WTC11 (cell line): ENCODE data around the gene FRMD5. TPM values are rescaled to one million over a fixed set of nuclear protein-coding genes. Genes with fewer than 3 reads are reported as not detected.

Experiments used
- ATAC-seq: fragments of 200-7000 bp; cut with Tn5 transposase; 2 replicates; pipeline ENCODE4 v1.10.0; 2021; ENCODE audit warnings: mild to moderate bottlenecking, moderate library complexity
- CTCF ChIA-PET: fragments of 300-600 bp; sonication (Branson Sonifier 250); formaldehyde crosslinking; loops from one replicate; lab custom pipeline; 2021; ENCODE audit warnings: antibody characterized with exemption; lab: Charles Lee
- POLR2A ChIA-PET: fragments of 350-600 bp; sonication (Branson Sonifier 250); formaldehyde crosslinking; loops from one replicate; lab custom pipeline; 2021; ENCODE audit warnings: antibody characterized with exemption; lab: Charles Lee
- DNase-seq: peaks from one replicate; pipeline ENCODE4 v3.0.0; 2021; ENCODE audit warnings: low spot score
- H3K27ac Mint-ChIP-seq: 2 replicates; pipeline ENCODE4 v1.8.0; 2021; ENCODE audit warnings: mixed read lengths
- H3K27me3 Mint-ChIP-seq: 2 replicates; pipeline ENCODE4 v1.8.0; 2021; ENCODE audit warnings: low read depth, mild to moderate bottlenecking, moderate library complexity, mixed read lengths
- H3K36me3 Mint-ChIP-seq: 2 replicates; pipeline ENCODE4 v1.8.0; 2021; ENCODE audit warnings: mixed read lengths
- H3K4me1 Mint-ChIP-seq: 2 replicates; pipeline ENCODE4 v1.8.0; 2022; ENCODE audit warnings: mixed read lengths
- H3K4me3 Mint-ChIP-seq: 2 replicates; pipeline ENCODE4 v1.8.0; 2021; ENCODE audit warnings: mild to moderate bottlenecking, moderate library complexity, mixed read lengths
- H3K9me3 Mint-ChIP-seq: 2 replicates; pipeline ENCODE4 v1.8.0; 2021; ENCODE audit warnings: mixed read lengths
- CREB1 ChIP-seq: sonication (generic); formaldehyde crosslinking; IDR thresholded peaks from 2 replicates; pipeline ENCODE4 v1.8.0; 2023; ENCODE audit warnings: mild to moderate bottlenecking, missing genetic modification reagents
- FOXK1 ChIP-seq: sonication (generic); formaldehyde crosslinking; IDR thresholded peaks from 2 replicates; pipeline ENCODE4 v1.8.0; 2022; ENCODE audit warnings: mild to moderate bottlenecking, moderate library complexity, missing genetic modification reagents
- GTF2I ChIP-seq: fragments of 250-450 bp; sonication (Bioruptor Pico); conservative IDR thresholded peaks from 2 replicates; pipeline ENCODE4 v1.4.0; 2021; ENCODE audit warnings: mild to moderate bottlenecking
- MYBL2 ChIP-seq: sonication (generic); formaldehyde crosslinking; IDR thresholded peaks from 2 replicates; pipeline ENCODE4 v1.8.1; 2023; ENCODE audit warnings: mild to moderate bottlenecking, moderate library complexity, missing genetic modification reagents
- PRRX2 ChIP-seq: fragments of 250-450 bp; sonication (Bioruptor Pico); IDR thresholded peaks from 2 replicates; pipeline ENCODE4 v1.8.0; 2021; ENCODE audit warnings: mild to moderate bottlenecking
- RORB ChIP-seq: fragments of 250-450 bp; sonication (Bioruptor Pico); IDR thresholded peaks from 2 replicates; pipeline ENCODE4 v1.9.0; 2021; ENCODE audit warnings: mild to moderate bottlenecking
- SMAD4 ChIP-seq: sonication (generic); formaldehyde crosslinking; IDR thresholded peaks from 2 replicates; pipeline ENCODE4 v1.8.0; 2022; ENCODE audit warnings: mild to moderate bottlenecking, missing genetic modification reagents
- TP53 ChIP-seq: sonication (generic); formaldehyde crosslinking; IDR thresholded peaks from 2 replicates; pipeline ENCODE4 v1.8.1; 2023; ENCODE audit warnings: mild to moderate bottlenecking, missing genetic modification reagents
- total RNA-seq: library from RNA; stranded (reverse); gene quantifications from 3 replicates; pipeline ENCODE4 v1.2.3, GENCODE V29; 2021
- TF ChIP-seq, protein P1 (sequence below): sonication (generic); formaldehyde crosslinking; IDR thresholded peaks from 2 replicates; pipeline ENCODE4 v1.8.1; 2022; ENCODE audit warnings: missing genetic modification reagents, borderline replicate concordance
- TF ChIP-seq, protein P2 (sequence below): sonication (generic); formaldehyde crosslinking; IDR thresholded peaks from 2 replicates; pipeline ENCODE4 v1.8.0; 2022; ENCODE audit warnings: mild to moderate bottlenecking, missing genetic modification reagents
- TF ChIP-seq, protein P3 (sequence below): sonication (generic); formaldehyde crosslinking; IDR thresholded peaks from 2 replicates; pipeline ENCODE4 v1.8.1; 2023; ENCODE audit warnings: mild to moderate bottlenecking, missing genetic modification reagents, borderline replicate concordance
- TF ChIP-seq, protein P4 (sequence below): sonication (generic); formaldehyde crosslinking; conservative IDR thresholded peaks from 2 replicates; pipeline ENCODE4 v1.8.1; 2022; ENCODE audit warnings: mild to moderate bottlenecking, missing genetic modification reagents
- TF ChIP-seq, protein P5 (sequence below): sonication (generic); formaldehyde crosslinking; IDR thresholded peaks from 2 replicates; pipeline ENCODE4 v1.8.0; 2023; ENCODE audit warnings: mild to moderate bottlenecking, missing genetic modification reagents
- TF ChIP-seq, protein P6 (sequence below): sonication (generic); formaldehyde crosslinking; IDR thresholded peaks from 2 replicates; pipeline ENCODE4 v1.8.0; 2022; ENCODE audit warnings: mild to moderate bottlenecking, missing genetic modification reagents
- TF ChIP-seq, protein P7 (sequence below): sonication (generic); formaldehyde crosslinking; IDR thresholded peaks from 2 replicates; pipeline ENCODE4 v1.8.0; 2023; ENCODE audit warnings: missing genetic modification reagents, mild to moderate bottlenecking, borderline replicate concordance
- TF ChIP-seq, protein P8 (sequence below): fragments of 250-450 bp; sonication (Bioruptor Pico); IDR thresholded peaks from 2 replicates; pipeline ENCODE4 v1.9.0; 2021; ENCODE audit warnings: mild to moderate bottlenecking

The FRMD5 gene
- total RNA-seq, 1 experiment from 2014 or later = 14.1 TPM

DNA sequence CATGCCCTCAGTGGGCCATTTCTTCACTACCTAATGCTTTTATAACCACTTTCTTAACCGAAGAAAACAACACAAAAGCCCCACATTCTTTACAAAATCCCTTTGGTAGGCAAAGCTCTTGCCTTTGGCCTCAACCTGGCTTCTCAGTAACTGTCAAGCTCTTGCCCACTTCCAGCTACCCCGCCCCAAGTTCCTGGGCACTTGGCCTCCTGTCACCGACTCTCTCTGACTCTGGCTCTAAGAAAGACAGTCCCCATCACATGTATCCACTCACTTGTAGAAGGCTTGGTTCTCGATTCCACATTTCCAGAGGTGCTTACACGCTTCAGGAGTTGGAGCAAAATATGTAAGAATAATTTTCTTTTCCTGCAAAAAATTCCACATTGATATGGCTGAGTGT is 307.2 kb downstream of the FRMD5 start:
- Mint-ChIP-seq H3K27ac (no peak overlapping the region), H3K36me3 (peaks cover 16% of the 10 kb centered on the region), H3K4me1 (peaks cover 7% of the 10 kb centered on the region; the same call in 1 of the 2 replicates), H3K4me3 (no peak overlapping the region), H3K27me3 (no peaks in the 10 kb centered on the region)
- DNase-seq (no peak), ATAC-seq (no peak)
- CTCF ChIA-PET = no interaction called here
- POLR2A ChIA-PET = no interaction called here
- TF ChIP-seq, protein P1, sequence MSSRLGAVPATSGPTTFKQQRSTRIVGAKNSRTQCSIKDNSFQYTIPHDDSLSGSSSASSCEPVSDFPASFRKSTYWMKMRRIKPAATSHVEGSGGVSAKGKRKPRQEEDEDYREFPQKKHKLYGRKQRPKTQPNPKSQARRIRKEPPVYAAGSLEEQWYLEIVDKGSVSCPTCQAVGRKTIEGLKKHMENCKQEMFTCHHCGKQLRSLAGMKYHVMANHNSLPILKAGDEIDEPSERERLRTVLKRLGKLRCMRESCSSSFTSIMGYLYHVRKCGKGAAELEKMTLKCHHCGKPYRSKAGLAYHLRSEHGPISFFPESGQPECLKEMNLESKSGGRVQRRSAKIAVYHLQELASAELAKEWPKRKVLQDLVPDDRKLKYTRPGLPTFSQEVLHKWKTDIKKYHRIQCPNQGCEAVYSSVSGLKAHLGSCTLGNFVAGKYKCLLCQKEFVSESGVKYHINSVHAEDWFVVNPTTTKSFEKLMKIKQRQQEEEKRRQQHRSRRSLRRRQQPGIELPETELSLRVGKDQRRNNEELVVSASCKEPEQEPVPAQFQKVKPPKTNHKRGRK (CRISPR knock-in tag) = no peak
- TF ChIP-seq, protein P2, sequence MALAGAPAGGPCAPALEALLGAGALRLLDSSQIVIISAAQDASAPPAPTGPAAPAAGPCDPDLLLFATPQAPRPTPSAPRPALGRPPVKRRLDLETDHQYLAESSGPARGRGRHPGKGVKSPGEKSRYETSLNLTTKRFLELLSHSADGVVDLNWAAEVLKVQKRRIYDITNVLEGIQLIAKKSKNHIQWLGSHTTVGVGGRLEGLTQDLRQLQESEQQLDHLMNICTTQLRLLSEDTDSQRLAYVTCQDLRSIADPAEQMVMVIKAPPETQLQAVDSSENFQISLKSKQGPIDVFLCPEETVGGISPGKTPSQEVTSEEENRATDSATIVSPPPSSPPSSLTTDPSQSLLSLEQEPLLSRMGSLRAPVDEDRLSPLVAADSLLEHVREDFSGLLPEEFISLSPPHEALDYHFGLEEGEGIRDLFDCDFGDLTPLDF = no peak
- no peak for TF ChIP-seq SMAD4
- TF ChIP-seq MYBL2 (CRISPR knock-in tag) = no peak
- no peak for TF ChIP-seq CREB1 (CRISPR knock-in tag)
- TF ChIP-seq, protein P3, sequence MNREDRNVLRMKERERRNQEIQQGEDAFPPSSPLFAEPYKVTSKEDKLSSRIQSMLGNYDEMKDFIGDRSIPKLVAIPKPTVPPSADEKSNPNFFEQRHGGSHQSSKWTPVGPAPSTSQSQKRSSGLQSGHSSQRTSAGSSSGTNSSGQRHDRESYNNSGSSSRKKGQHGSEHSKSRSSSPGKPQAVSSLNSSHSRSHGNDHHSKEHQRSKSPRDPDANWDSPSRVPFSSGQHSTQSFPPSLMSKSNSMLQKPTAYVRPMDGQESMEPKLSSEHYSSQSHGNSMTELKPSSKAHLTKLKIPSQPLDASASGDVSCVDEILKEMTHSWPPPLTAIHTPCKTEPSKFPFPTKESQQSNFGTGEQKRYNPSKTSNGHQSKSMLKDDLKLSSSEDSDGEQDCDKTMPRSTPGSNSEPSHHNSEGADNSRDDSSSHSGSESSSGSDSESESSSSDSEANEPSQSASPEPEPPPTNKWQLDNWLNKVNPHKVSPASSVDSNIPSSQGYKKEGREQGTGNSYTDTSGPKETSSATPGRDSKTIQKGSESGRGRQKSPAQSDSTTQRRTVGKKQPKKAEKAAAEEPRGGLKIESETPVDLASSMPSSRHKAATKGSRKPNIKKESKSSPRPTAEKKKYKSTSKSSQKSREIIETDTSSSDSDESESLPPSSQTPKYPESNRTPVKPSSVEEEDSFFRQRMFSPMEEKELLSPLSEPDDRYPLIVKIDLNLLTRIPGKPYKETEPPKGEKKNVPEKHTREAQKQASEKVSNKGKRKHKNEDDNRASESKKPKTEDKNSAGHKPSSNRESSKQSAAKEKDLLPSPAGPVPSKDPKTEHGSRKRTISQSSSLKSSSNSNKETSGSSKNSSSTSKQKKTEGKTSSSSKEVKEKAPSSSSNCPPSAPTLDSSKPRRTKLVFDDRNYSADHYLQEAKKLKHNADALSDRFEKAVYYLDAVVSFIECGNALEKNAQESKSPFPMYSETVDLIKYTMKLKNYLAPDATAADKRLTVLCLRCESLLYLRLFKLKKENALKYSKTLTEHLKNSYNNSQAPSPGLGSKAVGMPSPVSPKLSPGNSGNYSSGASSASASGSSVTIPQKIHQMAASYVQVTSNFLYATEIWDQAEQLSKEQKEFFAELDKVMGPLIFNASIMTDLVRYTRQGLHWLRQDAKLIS = no peak
- TF ChIP-seq FOXK1 (CRISPR knock-in tag) = no peak
- no peak for TF ChIP-seq RORB (CRISPR knock-in tag)
- TF ChIP-seq TP53 = no peak
- TF ChIP-seq, protein P4, sequence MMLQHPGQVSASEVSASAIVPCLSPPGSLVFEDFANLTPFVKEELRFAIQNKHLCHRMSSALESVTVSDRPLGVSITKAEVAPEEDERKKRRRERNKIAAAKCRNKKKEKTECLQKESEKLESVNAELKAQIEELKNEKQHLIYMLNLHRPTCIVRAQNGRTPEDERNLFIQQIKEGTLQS = no peak
- TF ChIP-seq, protein P5, sequence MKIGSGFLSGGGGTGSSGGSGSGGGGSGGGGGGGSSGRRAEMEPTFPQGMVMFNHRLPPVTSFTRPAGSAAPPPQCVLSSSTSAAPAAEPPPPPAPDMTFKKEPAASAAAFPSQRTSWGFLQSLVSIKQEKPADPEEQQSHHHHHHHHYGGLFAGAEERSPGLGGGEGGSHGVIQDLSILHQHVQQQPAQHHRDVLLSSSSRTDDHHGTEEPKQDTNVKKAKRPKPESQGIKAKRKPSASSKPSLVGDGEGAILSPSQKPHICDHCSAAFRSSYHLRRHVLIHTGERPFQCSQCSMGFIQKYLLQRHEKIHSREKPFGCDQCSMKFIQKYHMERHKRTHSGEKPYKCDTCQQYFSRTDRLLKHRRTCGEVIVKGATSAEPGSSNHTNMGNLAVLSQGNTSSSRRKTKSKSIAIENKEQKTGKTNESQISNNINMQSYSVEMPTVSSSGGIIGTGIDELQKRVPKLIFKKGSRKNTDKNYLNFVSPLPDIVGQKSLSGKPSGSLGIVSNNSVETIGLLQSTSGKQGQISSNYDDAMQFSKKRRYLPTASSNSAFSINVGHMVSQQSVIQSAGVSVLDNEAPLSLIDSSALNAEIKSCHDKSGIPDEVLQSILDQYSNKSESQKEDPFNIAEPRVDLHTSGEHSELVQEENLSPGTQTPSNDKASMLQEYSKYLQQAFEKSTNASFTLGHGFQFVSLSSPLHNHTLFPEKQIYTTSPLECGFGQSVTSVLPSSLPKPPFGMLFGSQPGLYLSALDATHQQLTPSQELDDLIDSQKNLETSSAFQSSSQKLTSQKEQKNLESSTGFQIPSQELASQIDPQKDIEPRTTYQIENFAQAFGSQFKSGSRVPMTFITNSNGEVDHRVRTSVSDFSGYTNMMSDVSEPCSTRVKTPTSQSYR = no peak
- TF ChIP-seq GTF2I (CRISPR knock-in tag) = no peak
- TF ChIP-seq, protein P6, sequence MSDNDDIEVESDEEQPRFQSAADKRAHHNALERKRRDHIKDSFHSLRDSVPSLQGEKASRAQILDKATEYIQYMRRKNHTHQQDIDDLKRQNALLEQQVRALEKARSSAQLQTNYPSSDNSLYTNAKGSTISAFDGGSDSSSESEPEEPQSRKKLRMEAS (CRISPR knock-in tag) = no peak
- TF ChIP-seq, protein P7, sequence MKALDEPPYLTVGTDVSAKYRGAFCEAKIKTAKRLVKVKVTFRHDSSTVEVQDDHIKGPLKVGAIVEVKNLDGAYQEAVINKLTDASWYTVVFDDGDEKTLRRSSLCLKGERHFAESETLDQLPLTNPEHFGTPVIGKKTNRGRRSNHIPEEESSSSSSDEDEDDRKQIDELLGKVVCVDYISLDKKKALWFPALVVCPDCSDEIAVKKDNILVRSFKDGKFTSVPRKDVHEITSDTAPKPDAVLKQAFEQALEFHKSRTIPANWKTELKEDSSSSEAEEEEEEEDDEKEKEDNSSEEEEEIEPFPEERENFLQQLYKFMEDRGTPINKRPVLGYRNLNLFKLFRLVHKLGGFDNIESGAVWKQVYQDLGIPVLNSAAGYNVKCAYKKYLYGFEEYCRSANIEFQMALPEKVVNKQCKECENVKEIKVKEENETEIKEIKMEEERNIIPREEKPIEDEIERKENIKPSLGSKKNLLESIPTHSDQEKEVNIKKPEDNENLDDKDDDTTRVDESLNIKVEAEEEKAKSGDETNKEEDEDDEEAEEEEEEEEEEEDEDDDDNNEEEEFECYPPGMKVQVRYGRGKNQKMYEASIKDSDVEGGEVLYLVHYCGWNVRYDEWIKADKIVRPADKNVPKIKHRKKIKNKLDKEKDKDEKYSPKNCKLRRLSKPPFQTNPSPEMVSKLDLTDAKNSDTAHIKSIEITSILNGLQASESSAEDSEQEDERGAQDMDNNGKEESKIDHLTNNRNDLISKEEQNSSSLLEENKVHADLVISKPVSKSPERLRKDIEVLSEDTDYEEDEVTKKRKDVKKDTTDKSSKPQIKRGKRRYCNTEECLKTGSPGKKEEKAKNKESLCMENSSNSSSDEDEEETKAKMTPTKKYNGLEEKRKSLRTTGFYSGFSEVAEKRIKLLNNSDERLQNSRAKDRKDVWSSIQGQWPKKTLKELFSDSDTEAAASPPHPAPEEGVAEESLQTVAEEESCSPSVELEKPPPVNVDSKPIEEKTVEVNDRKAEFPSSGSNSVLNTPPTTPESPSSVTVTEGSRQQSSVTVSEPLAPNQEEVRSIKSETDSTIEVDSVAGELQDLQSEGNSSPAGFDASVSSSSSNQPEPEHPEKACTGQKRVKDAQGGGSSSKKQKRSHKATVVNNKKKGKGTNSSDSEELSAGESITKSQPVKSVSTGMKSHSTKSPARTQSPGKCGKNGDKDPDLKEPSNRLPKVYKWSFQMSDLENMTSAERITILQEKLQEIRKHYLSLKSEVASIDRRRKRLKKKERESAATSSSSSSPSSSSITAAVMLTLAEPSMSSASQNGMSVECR (CRISPR knock-in tag) = no peak
- TF ChIP-seq PRRX2 (CRISPR knock-in tag) = no peak
- TF ChIP-seq, protein P8, sequence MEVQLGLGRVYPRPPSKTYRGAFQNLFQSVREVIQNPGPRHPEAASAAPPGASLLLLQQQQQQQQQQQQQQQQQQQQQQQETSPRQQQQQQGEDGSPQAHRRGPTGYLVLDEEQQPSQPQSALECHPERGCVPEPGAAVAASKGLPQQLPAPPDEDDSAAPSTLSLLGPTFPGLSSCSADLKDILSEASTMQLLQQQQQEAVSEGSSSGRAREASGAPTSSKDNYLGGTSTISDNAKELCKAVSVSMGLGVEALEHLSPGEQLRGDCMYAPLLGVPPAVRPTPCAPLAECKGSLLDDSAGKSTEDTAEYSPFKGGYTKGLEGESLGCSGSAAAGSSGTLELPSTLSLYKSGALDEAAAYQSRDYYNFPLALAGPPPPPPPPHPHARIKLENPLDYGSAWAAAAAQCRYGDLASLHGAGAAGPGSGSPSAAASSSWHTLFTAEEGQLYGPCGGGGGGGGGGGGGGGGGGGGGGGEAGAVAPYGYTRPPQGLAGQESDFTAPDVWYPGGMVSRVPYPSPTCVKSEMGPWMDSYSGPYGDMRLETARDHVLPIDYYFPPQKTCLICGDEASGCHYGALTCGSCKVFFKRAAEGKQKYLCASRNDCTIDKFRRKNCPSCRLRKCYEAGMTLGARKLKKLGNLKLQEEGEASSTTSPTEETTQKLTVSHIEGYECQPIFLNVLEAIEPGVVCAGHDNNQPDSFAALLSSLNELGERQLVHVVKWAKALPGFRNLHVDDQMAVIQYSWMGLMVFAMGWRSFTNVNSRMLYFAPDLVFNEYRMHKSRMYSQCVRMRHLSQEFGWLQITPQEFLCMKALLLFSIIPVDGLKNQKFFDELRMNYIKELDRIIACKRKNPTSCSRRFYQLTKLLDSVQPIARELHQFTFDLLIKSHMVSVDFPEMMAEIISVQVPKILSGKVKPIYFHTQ (CRISPR knock-in tag) = no peak
- TF ChIP-seq, all 79 proteins: peak for 0
- no peaks in the 10 kb centered on the region for H3K9me3 Mint-ChIP-seq
